Left lobe of liver (tissue), 2 donors: ENCODE measurements around the gene MTHFD1. TPM values are rescaled to one million over a fixed set of nuclear protein-coding genes. Genes with fewer than 3 reads are reported as not detected.

Experiments
- ATAC-seq: fragments of 200-7000 bp; cut with Tn5 transposase; one replicate; pipeline ENCODE4 v1.9.1; 2020; ENCODE audit warnings: mild to moderate bottlenecking, moderate library complexity
- DNase-seq: peaks from one replicate; pipeline ENCODE4 v3.0.0-alpha.2; 2020; ENCODE audit warnings: low spot score
- total RNA-seq: library from RNA; stranded (reverse); gene quantifications from one replicate; pipeline ENCODE4 v1.2.1, GENCODE V29; 2021
- donor health status: DM: no; HTN: no; CAD: no; lungs with moderate emphysema.
- donor health status: DM: no; HTN: yes; CAD: no.

MTHFD1 gene
- total RNA-seq, 1 donor from 2014 or later, result 238 TPM

DNA sequence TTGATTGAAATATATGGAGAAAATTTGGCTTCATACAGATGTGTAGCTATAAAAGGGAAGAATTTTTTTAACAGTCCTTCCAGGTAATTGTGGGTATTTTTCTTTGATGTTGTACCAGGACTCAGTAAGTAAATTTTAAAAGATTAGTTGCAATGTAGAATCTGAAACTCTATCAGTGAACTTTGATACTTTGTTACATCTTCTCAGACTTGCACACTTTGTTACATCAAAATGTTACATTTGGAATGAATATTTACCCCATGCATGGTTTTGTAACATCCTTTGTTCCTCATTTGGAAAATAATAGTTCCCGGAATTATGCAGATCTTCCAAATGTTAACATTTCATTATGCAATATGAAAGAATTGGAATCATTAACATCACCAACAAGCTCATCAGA lies 13.8 kb downstream of the MTHFD1 start:
- DNase-seq, result no peak
- peak; percentile 36 for ATAC-seq

DNA sequence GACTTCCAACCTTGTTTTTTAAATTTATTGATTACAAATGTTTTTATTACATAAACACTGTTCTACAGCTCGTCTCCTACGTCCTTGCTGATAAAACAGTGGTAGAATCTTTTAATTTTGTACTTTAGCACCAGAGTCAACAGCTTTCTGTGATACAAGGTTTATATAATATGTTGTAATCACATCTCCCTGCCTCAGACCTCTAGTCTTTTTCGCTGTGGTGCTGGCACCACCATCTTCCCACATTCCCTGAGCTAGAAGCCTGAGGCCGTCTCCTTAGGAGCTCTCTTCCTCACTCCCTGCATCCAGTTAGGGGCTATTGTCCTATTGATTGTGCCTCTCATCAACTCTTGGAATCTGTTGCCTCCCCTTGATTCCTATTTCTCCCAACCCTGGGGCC lies 17.1 kb downstream of the MTHFD1 start:
- DNase-seq, result peak; percentile 67
- ATAC-seq, result peak; percentile 71

DNA sequence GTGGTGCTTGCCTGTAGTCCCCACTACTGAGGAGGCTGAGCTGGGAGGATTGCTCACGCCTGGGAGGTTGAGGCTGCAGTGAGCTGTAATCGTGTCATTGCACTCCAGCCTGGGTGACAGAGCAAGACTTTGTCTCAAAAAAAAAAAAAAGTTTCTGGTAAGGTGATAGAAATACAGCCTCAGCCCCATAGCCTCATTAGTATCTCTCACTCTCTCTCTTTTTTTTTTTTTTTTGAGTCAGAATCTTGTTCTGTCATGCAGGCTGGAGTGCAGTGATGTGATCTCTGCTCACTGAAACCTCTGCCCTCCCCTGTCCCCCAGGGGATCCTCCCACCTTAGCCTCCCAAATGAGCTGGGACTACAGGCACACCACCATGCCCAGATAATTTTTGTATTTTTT lies 19.2 kb downstream of the MTHFD1 start:
- DNase-seq (no peak), ATAC-seq (no peak)

- ATAC-seq, result no peak
- DNase-seq, result no peak
Measured at GRCh38 chr14:64409126-64409920, 21.2 kb downstream of the MTHFD1 start.

DNA sequence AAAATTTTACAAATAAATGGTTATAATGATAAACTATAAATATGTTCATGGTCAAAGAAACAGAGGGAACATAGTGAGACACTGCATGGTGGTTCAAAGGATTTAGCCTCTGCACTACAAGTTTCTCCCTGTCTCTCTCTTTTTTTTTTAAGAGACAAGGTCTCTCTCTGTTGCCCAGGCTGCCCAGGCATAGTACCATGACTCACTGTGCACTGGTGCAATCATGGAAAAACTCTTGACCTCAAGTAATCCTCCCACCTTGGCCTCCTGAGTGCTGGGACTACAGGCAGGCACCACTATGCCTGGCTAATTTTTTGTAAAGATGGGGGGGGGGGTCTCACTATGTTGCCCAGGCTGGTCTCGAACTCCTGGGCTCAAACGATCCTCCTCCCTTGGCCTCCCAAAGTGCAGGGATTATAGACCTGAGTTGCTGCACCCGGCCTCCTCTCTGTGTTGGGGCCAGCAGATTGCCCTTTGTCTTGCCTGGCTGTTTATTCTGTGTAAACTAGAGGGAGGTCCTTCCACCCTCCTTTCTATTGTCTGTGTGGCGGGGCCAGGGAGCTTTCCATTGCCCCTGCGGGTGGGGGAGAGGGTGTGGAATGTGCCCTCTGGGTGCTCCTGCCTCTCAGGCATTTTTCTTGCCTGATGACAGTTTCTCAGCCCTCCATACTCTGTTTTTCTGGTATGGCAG lies 22.1 kb downstream of the MTHFD1 start:
- peak; percentile 75 for ATAC-seq
- DNase-seq, result no peak

DNA sequence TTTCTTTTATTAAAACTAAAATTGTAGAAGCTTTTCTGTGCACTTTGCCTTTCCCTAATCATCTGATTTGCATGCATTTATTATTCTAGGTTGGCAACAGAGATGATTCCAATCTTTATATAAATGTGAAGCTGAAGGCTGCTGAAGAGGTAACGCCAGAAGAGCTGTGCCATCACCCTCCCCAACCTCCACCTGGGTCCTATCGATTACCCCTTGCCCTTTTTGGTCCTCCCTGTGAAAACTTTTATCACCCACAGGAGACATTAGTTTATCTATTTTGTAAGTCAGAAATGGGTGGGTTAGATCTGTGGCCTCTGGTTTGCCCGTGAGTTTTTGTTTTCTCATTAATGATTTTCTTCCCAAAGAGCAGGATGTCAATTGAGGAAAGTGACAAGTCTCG lies 22.8 kb downstream of the MTHFD1 start:
- ATAC-seq (peak; percentile 53), DNase-seq (no peak)

GRCh38 chr14:64412237-64412636 lies 24.1 kb downstream of the MTHFD1 start:
- DNase-seq (no peak), ATAC-seq (no peak)

- DNase-seq (no peak), ATAC-seq (no peak)
Measured at GRCh38 chr14:64416348-64416932, 28.3 kb downstream of the MTHFD1 start.

DNA sequence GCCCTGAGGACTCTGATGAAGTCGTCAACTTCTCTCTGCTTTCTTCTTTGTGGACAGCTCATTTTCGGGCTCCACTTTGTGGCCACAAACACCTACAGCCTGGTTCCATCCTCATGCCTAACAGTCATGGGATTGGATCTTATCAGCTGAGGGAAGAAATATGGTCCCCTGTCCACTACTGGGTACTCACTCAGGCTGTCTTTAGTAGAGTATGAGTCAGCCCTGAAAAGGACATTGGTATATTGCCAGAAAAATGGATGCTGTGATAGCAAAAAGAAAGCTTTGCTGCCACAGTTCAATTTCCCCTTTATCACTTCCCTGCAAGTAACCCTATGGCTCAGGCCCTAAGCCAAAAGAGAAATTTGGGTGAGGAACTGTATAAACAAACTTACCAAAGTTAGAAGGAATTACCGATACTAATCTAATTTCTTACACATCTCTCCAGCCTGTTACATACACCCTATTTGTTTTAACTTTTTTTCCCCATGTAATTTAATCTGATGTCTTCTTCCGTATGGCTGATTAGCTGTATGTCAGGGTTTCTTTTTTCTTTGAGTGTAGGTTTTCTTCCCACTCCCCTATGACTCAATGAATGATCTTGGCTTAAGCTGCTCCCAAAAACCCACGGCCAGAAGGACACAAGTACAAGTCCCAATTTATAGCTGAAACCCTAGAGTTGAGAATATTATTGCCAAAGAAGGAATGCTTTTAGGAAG lies 29.1 kb downstream of the MTHFD1 start:
- ATAC-seq (peak; percentile 7), DNase-seq (no peak)

DNA sequence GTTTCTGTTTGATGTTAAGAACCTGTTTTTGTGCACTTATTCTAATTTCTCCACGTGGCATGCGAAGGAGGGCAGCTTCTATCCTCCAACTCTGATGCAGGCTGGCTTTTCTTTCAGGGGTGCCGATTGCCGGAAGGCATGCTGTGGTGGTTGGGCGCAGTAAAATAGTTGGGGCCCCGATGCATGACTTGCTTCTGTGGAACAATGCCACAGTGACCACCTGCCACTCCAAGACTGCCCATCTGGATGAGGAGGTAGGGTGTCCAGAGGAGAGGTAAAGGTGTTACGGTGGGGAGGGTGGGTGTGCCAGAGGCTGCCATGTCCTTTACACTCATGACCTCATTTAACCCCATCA lies 29.6 kb downstream of the MTHFD1 start:
- ATAC-seq (no peak), DNase-seq (no peak)

- ATAC-seq (peak; percentile 63), DNase-seq (no peak)
Measured at GRCh38 chr14:64419003-64419402, 30.9 kb downstream of the MTHFD1 start.

- no peak for DNase-seq
- peak; percentile 9 for ATAC-seq
Measured at GRCh38 chr14:64421166-64421565, 33.0 kb downstream of the MTHFD1 start.

- DNase-seq, result no peak
- ATAC-seq, result no peak
Measured at GRCh38 chr14:64422005-64422404, 33.9 kb downstream of the MTHFD1 start.

DNA sequence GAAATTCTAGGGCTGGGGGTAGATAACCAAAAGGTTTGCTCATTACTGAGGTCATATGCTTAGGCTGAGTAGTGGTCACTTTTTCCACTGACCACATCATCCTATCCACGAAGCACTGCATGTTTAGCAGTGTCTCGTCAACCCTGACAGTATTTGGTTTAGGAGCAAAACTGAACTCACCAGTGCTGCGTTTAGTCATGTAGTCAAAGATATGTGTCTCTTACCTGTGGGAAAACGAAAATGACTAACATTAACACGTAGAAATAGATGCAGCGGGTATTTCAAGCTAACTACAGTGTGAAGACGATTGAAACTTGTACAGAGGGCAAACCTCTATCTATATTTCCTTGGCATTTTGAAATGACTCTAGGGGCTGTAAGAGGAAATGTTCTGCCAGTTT lies 34.6 kb downstream of the MTHFD1 start:
- ATAC-seq, result no peak

GRCh38 chr14:64423987-64424386 lies 35.8 kb downstream of the MTHFD1 start:
- ATAC-seq (no peak), DNase-seq (no peak)

More for the DNA sequence above, 34.6 kb downstream of the MTHFD1 start:
- no peak for DNase-seq

DNA sequence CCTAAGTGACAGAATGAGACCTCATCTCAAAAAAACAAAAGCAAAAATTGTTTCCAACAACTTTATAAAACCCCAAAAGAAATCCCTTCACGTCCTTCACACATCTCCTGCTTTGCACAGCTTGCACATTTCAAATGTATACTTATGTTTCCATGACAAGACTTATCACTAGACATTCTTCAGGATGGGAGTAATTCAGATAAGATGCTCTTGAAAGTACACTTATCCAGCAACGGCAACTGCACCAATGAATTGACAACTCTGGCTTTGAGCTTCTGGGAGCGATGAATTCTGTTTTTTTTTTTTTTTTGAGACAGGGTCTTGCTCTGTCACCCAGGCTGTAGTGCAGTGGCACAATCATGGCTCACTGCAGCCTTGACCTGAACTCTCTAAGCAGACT lies 46.4 kb downstream of the MTHFD1 start:
- ATAC-seq (no peak), DNase-seq (no peak)

DNA sequence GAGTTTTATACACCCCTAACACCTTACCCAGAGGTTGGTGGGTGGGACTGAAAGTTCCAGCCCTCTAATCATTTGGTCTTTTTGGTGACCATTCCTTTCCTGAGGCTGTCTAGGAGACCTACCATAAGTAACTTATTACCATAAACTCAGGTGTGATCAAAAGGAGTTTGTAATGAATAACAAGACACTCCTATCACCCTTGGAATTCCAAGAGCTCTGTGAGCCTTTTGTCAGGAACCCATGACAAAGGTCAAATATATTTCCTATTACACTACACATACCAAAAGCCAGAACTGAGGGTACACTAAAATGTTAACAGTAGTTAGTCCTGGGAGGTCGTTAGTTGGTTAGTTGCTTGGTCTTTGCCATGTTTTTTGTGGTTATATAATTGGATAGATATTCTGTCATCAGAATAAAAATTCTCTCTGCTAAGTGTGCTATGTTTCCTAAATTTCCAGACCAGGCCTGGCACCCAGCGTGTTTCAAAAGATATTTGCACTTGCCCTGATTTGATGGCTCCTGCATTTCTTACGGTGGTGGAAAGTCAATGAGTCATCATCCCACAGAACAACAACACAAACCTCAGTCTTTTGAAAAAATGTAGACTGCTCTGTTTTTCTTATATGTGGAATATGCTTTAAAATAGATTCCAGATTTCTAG lies 50.2 kb downstream of the MTHFD1 start:
- DNase-seq (no peak), ATAC-seq (no peak)

GRCh38 chr14:64439141-64439540 lies 51.0 kb downstream of the MTHFD1 start:
- ATAC-seq (no peak), DNase-seq (no peak)

GRCh38 chr14:64440494-64440893 lies 52.3 kb downstream of the MTHFD1 start:
- DNase-seq (no peak), ATAC-seq (peak; percentile 58)

GRCh38 chr14:64442300-64442988 lies 54.3 kb downstream of the MTHFD1 start:
- peak; percentile 22 for ATAC-seq
- no peak for DNase-seq
